GM18502 (cell line): ENCODE data around the gene UVSSA.
"Not testable (repeated sequence)": the region's sequence is repeated elsewhere in the genome, so short reads cannot be mapped to it uniquely, and the experiment has no call there.

Experiments used
- ATAC-seq: cut with Tn5 transposase; IDR thresholded peaks from one replicate; pipeline ENCODE4 v1.9.1; 2021; ENCODE audit warnings: mild to moderate bottlenecking; ENCODE audit not compliant: unreplicated experiment, poor library complexity

Gene UVSSA

GRCh38 chr4:1362046-1362445 is 15.0 kb downstream of the UVSSA start:
- no peak for ATAC-seq

- ATAC-seq, result no peak
Measured at GRCh38 chr4:1362521-1362920, 15.5 kb downstream of the UVSSA start.

GRCh38 chr4:1363513-1363912 is 16.5 kb downstream of the UVSSA start:
- ATAC-seq, result no peak

- ATAC-seq, result no peak
Measured at GRCh38 chr4:1364217-1364616, 17.2 kb downstream of the UVSSA start.

- ATAC-seq, result no peak
Measured at GRCh38 chr4:1364748-1365147, 17.7 kb downstream of the UVSSA start.

GRCh38 chr4:1365271-1366178 is 18.5 kb downstream of the UVSSA start:
- ATAC-seq, result no peak

- ATAC-seq, result no peak
Measured at GRCh38 chr4:1366371-1367229, 19.6 kb downstream of the UVSSA start.

GRCh38 chr4:1367230-1367935 is 20.4 kb downstream of the UVSSA start:
- ATAC-seq, result no peak

- ATAC-seq, result no peak
Measured at GRCh38 chr4:1367936-1368289, 20.9 kb downstream of the UVSSA start.

- ATAC-seq, result no peak
Measured at GRCh38 chr4:1368421-1369090, 21.5 kb downstream of the UVSSA start.

GRCh38 chr4:1369091-1369450 is 22.1 kb downstream of the UVSSA start:
- ATAC-seq, result no peak

GRCh38 chr4:1369479-1370079 is 22.6 kb downstream of the UVSSA start:
- no peak for ATAC-seq

GRCh38 chr4:1370321-1371124 is 23.5 kb downstream of the UVSSA start:
- no peak for ATAC-seq

GRCh38 chr4:1371176-1372165 is 24.5 kb downstream of the UVSSA start:
- no peak for ATAC-seq

- ATAC-seq, result not testable (repeated sequence)
Measured at GRCh38 chr4:1372576-1372975, 25.6 kb downstream of the UVSSA start.

GRCh38 chr4:1373892-1374705 is 27.1 kb downstream of the UVSSA start:
- no peak for ATAC-seq

- no peak for ATAC-seq
Measured at GRCh38 chr4:1374706-1375045, 27.7 kb downstream of the UVSSA start.
